ENCODE data around the gene OR5AK2. TPM values are rescaled to one million over a fixed set of nuclear protein-coding genes. Genes with fewer than 3 reads are reported as not detected.

OR5AK2 gene
- total and polyA plus RNA-seq, 3 donors from 2014 or later: not detected

- 59 to 60% methylated on average over 12 to 14 of the region's 14 CpGs for WGBS, 2 donors
- no peaks in the 10 kb centered on the region for H3K36me3 ChIP-seq (ENCODE audit: low read depth, missing control alignments)
- no peak for DNase-seq
- intact Hi-C loops (cut with DNase I; ENCODE audit: low total_unique reads): no loop called here
- H3K9me3 ChIP-seq: no peaks in the 10 kb centered on the region
- no peaks in the 10 kb centered on the region for H3K27me3 ChIP-seq
- no peak for TF ChIP-seq POLR2A (IDR thresholded peaks at IDR 0.05)
- peak in 2 of 3 experiments; percentile 5 to 45 for TF ChIP-seq CTCF (IDR thresholded peaks at IDR 0.05)
- no peak overlapping the region for H3K27ac ChIP-seq
- no peak overlapping the region for H3K4me3 ChIP-seq
- H3K4me1 ChIP-seq: no peaks in the 10 kb centered on the region
Measured at GRCh38 chr11:57001674-57002401, 13.1 kb downstream of the OR5AK2 start.

GRCh38 chr11:57008373-57008772, 19.7 kb downstream of the OR5AK2 start:
- Histone ChIP-seq H3K4me3 (no peak overlapping the region), H3K27me3 (no peaks in the 10 kb centered on the region), H3K27ac (no peak overlapping the region), H3K9me3 (no peaks in the 10 kb centered on the region), H3K36me3 (ENCODE audit: low read depth, missing control alignments) (no peaks in the 10 kb centered on the region), H3K4me1 (no peaks in the 10 kb centered on the region)
- intact Hi-C loops (cut with DNase I; ENCODE audit: low total_unique reads): no loop called here
- DNase-seq: no peak
- 85 to 86% methylated on average over 3 of the region's 3 CpGs for WGBS, 2 donors
- TF ChIP-seq CTCF (IDR thresholded peaks at IDR 0.05) (no peak), POLR2A (IDR thresholded peaks at IDR 0.05) (no peak)

- WGBS, 2 donors: 68 to 78% methylated on average over 2 of the region's 2 CpGs
- Histone ChIP-seq H3K4me1 (no peaks in the 10 kb centered on the region), H3K27ac (no peak overlapping the region), H3K36me3 (ENCODE audit: low read depth, missing control alignments) (no peaks in the 10 kb centered on the region), H3K27me3 (no peaks in the 10 kb centered on the region), H3K4me3 (no peak overlapping the region), H3K9me3 (no peaks in the 10 kb centered on the region)
- DNase-seq: no peak
- intact Hi-C loops (cut with DNase I; ENCODE audit: low total_unique reads): no loop called here
- TF ChIP-seq CTCF (IDR thresholded peaks at IDR 0.05) (no peak), POLR2A (IDR thresholded peaks at IDR 0.05) (no peak)
Measured at GRCh38 chr11:57015679-57016078, 27.0 kb downstream of the OR5AK2 start.

- 49 to 59% methylated on average over 2 of the region's 2 CpGs for WGBS, 2 donors
- Histone ChIP-seq H3K36me3 (ENCODE audit: low read depth, missing control alignments) (no peaks in the 10 kb centered on the region), H3K9me3 (no peaks in the 10 kb centered on the region), H3K27ac (no peak overlapping the region), H3K4me3 (no peak overlapping the region), H3K27me3 (no peaks in the 10 kb centered on the region), H3K4me1 (no peaks in the 10 kb centered on the region)
- intact Hi-C loops (cut with DNase I; ENCODE audit: low total_unique reads): no loop called here
- DNase-seq: no peak
- TF ChIP-seq POLR2A (IDR thresholded peaks at IDR 0.05) (no peak), CTCF (IDR thresholded peaks at IDR 0.05) (no peak)
Measured at GRCh38 chr11:57031556-57031955, 42.8 kb downstream of the OR5AK2 start.

Other genes with a start within 250 kb of the OR5AK2 start
- not detected for gene OR9G4, start 240.2 kb upstream of the OR5AK2 start, total RNA-seq
- not detected for gene OR9G4, start 240.2 kb upstream of the OR5AK2 start, polyA plus RNA-seq (ENCODE audit: insufficient read depth, low read depth, low replicate concordance)
- gene LRRC55, start 193.0 kb downstream of the OR5AK2 start, total RNA-seq: under 1 TPM; 0.08 to 0.19 TPM
- gene LRRC55, start 193.0 kb downstream of the OR5AK2 start, polyA plus RNA-seq (ENCODE audit: insufficient read depth, low read depth, low replicate concordance): 0.76 TPM
- gene APLNR, start 248.3 kb downstream of the OR5AK2 start, total RNA-seq: 1 to 10 TPM in 1 of 2 donors, under 1 TPM in 1; 0.94 to 1.1 TPM
- 7.1 TPM for gene APLNR, start 248.3 kb downstream of the OR5AK2 start, polyA plus RNA-seq (ENCODE audit: insufficient read depth, low read depth, low replicate concordance)